T1000 (cell line): ENCODE data around the gene NEMF.
"Not testable (repeated sequence)": the region's sequence is repeated elsewhere in the genome, so short reads cannot be mapped to it uniquely, and the experiment has no call there.

ENCODE experiments used
- DNase-seq: peaks from one replicate; lab custom pipeline; 2025; ENCODE audit warnings: mixed read lengths; lab: John Stamatoyannopoulos, UW

Gene NEMF, protein sequence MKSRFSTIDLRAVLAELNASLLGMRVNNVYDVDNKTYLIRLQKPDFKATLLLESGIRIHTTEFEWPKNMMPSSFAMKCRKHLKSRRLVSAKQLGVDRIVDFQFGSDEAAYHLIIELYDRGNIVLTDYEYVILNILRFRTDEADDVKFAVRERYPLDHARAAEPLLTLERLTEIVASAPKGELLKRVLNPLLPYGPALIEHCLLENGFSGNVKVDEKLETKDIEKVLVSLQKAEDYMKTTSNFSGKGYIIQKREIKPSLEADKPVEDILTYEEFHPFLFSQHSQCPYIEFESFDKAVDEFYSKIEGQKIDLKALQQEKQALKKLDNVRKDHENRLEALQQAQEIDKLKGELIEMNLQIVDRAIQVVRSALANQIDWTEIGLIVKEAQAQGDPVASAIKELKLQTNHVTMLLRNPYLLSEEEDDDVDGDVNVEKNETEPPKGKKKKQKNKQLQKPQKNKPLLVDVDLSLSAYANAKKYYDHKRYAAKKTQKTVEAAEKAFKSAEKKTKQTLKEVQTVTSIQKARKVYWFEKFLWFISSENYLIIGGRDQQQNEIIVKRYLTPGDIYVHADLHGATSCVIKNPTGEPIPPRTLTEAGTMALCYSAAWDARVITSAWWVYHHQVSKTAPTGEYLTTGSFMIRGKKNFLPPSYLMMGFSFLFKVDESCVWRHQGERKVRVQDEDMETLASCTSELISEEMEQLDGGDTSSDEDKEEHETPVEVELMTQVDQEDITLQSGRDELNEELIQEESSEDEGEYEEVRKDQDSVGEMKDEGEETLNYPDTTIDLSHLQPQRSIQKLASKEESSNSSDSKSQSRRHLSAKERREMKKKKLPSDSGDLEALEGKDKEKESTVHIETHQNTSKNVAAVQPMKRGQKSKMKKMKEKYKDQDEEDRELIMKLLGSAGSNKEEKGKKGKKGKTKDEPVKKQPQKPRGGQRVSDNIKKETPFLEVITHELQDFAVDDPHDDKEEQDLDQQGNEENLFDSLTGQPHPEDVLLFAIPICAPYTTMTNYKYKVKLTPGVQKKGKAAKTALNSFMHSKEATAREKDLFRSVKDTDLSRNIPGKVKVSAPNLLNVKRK

DNA sequence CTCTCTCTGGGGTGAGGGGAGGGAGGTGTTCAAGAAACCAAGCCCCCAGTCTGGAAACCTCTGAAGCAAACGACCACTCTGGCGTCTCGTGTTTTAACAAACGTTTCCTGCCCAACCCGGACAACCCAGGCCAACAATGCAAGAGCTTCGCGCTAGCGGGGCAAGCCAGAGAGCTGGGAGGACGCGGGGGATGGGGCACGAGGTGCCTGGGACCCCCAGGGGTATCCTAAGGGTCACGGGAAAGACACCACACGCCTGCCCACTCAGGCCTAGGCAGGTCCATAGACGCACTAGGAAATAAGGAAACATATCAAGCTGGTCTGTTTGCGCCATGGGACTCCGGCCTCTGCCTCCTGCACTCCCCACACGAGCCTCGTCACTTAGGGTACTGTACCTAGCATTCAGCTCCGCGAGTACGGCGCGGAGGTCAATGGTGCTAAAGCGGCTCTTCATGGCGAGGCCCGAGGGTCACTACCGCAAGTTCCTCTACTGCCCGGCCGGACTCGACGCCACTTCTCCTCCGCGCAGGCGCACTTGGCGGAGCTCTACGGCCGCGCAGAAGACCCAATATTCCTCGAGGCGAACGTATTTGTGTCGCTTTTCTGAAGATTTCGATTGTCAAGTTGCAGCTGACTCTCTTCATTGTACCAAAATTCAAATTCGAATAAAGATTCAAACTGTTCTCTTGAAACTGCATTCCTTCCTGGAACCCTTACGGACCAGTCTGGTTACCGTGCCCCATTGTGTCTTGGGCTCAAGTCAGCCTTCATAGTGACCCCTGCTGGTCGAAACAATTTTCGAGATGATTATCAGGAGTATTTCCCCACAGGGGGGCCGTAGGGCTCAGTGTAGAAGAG lies at the start of gene NEMF:
Gene NEMF (minus strand): TSS at position 488 of the 857 bp plus-strand sequence. CDS start 35 bp downstream, at position 453.
- peak; percentile 87 for DNase-seq

DNA sequence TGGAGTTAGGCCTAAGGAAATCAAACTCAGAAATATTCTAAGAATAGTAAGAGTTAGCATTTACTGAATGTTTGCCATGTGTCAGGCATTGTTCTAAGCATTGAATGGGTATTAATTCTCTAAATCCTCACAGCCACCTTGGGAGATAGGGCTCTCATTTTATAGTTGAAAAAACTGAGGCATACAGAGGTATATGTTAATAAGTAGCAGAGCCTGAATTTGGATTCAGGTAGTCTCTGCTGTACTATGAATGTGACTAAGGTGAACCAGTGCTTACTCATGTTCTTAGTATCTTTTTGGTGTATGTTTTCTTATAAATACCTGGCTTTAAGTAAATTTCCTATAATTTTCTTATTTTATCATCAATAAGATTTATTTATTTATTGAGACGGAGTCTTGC lies 48.4 kb upstream of the NEMF start:
- DNase-seq: no peak

DNA sequence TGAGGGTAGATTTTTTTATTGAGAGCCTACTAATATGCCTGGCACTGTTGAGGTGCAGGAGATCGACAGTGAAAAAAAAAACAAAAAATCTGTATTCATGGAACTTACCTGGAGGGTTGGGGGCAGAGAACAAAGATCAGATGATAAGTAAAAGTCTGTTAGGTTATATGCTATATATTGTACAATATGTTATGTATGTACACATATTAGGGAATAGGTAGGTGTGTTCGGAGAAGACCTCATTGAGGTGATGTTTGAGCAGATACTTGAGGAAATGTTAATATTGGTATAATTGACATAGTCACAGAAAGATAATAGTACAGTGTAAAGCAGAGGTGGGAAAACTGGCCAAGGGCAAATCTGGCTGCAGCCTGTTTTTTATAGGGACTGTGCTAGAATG lies 45.9 kb upstream of the NEMF start:
- no peak for DNase-seq

DNA sequence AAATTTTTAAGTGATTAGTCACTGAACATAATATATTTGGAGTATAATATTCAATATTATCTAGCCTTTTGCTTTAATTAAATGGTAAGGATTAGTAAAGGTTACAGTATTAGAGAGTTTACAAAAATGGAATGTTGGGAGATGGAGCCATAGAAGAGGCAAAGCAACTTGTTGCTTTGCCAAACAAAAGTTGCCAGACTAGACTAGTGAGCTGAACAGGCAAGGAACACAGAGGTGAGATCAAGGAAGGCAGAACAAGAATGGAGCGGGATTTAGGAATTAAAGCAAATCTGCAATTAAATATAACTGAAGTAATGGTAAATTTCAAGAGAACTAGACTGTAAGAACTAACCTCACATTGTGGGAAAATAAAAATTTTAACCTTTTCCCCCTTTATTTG lies 45.4 kb upstream of the NEMF start:
- no peak for DNase-seq

DNA sequence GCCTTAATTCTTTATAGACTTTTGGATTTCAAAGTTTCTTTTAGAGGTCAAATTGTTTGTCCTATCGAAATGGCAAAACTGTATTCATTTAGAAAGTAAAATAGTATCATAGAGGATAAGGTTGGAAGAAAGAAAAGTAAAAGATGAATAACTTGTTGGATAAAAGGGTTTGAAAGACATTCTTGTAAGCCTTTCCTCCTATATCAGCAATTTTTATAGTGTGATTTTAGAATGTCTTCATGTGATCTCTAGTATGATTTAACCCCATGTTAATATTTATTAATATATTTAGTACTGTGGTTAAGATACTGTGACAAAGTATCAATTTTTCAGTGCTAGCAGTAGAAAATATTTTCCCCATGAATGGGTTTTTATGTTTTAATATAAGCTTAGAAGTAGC lies 44.8 kb upstream of the NEMF start:
- DNase-seq: no peak

DNA sequence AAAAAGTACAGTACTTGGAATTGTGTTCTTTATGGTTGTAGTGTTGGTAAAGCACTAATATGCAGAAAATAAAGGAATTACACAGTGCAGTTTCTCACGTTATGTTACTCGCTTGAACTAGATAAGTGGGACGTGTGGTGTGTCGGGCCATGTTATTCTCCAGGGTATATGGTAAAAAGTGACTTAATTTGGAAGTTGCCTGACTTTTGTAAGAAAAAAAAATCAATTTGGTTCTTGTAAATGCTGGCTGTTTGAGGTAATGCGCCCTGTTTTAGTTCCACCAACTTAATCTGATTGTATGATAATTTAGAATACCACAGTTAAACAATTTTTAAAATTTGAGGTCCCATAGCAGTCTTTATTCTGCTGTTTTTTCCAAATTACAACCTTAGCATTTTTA lies 44.4 kb upstream of the NEMF start:
- no peak for DNase-seq

DNA sequence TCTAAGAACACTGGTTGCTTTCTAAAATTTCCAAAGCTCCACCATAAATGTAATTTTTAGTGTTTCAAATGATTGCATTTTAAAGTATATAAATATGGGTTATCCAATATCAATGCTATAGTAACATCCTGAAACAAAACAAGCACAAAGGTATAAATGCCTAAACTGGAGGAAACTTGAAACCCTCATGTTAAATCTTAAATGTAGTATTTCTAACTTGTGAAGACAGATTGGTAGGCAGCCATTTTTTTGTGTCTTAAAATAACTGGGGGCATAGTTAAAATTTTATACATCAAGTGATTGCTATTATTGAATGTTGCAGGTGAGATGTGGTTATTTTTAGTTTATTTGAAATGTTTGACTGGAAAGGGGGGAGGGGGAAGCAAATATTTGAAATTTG lies 43.7 kb upstream of the NEMF start:
- DNase-seq: not testable (repeated sequence)

DNA sequence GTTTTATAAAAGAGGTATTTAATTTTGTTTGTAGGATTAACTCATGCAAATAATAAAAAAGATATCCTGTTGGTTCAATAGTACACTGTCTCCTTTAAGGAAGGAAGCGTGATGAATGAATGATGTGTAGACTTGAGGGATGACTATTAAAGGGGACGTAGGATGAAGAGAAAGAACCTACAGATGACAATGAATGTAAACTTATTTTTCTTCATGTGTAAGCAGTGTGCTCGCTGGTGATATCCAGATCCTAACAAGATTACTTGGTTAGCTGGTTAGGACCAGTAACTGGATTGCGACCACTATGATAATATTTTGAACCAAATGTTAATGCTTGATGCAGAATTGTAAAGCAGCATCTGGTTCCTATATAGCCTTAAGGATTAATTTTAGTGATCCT lies 42.9 kb upstream of the NEMF start:
- no peak for DNase-seq

DNA sequence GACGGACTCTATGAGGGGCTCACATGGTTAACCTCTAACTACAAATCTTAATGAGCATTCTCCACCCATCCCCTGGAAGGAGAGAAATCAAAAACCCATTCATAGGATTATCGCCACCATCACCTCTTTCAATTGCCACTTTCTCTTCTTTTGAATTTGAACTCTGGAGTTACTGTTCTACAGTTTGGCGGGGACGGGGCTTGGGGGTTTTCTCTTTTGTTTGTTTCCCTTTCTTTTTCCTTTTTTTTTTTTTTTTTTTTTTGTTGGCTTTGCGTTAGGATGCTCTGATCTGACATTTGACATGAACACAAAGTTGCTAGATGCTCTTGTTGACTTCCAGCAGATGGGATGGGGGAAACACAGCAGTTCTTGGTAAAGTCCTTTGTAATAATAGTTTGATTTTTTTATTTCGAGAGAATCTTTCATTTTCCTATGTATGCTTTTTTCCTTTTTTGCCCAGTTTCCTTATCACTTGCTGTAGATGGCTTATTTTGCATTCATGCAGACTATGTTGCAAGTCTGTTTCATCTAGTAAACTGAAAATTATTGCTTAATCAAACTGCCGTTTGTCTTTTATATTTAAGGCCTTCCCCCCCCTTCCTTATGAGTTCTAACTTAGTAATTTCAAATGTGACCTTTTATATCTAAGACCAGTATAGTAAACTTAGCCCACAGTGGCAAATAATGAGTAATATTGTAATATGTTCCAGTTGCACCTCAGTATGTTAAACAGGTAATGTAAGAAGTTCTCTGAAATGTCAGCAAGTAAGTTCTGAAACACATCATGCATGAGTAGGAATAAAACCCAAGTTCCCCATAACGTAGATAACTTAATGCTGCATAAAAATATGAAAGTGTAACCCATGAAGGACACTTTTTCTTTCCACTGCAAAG lies 41.9 kb upstream of the NEMF start:
- DNase-seq: not testable (repeated sequence)

DNA sequence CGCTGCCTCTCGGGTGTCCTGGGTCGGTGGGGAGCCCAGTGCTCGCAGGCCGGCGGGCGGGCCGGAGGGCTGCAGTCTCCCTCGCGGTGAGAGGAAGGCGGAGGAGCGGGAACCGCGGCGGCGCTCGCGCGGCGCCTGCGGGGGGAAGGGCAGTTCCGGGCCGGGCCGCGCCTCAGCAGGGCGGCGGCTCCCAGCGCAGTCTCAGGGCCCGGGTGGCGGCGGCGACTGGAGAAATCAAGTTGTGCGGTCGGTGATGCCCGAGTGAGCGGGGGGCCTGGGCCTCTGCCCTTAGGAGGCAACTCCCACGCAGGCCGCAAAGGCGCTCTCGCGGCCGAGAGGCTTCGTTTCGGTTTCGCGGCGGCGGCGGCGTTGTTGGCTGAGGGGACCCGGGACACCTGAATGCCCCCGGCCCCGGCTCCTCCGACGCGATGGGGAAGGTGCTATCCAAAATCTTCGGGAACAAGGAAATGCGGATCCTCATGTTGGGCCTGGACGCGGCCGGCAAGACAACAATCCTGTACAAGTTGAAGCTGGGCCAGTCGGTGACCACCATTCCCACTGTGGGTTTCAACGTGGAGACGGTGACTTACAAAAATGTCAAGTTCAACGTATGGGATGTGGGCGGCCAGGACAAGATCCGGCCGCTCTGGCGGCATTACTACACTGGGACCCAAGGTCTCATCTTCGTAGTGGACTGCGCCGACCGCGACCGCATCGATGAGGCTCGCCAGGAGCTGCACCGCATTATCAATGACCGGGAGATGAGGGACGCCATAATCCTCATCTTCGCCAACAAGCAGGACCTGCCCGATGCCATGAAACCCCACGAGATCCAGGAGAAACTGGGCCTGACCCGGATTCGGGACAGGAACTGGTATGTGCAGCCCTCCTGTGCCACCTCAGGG lies 41.0 kb upstream of the NEMF start:
- DNase-seq: no peak

DNA sequence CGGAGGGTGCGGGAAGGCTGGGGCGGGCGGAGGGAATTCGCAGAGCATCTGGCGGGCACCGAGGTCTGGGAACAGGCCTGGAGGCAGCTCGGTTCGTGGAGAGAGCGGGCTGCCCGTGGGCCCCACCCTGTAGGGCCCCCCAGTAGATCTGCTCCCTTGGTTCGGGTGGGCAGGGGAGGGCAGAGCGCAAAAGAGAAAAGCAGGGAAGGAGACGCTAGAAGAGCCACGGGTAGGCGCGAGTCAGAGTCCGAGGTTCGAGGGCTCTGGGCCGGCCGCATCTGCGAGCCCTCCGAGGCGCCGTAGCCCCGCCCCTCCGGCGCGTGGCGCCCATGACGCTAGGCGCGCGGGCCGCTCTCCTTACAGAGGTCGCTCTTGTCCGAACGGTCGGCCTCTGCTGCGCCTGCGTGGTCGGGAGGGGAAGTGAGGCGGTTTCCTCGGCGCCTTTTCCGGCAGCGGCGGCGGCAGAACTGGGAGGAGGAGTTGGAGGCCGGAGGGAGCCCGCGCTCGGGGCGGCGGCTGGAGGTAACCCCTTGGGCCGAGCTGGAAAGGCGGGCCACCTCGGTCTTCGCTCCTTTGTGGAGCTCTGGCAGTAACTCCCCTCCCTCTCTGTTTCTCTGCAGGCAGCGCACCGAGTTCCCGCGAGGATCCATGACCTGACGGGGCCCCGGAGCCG lies 40.2 kb upstream of the NEMF start, which contains the start of gene ARF6:
Gene ARF6 (plus strand): TSS at position 447 of the 673 bp plus-strand sequence. CDS start 655 bp downstream, outside the sequence.
- peak; percentile 95 for DNase-seq

DNA sequence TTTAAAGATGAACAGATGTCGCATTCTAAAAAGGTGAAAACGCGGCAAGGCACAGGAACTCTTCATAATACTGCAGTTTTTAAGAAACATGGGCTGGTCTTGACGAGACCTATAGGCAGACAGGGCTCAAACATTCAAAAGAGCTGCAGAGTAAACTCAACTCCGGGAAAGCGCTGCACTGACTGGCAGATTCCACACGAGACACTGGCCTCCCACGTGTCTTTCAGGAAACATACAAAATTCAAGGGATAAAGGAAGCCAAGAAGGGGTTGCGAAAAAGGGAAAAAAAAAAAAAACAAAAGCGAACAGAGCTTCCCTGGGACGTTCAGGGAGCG lies 39.7 kb upstream of the NEMF start:
- peak; percentile 44 for DNase-seq

DNA sequence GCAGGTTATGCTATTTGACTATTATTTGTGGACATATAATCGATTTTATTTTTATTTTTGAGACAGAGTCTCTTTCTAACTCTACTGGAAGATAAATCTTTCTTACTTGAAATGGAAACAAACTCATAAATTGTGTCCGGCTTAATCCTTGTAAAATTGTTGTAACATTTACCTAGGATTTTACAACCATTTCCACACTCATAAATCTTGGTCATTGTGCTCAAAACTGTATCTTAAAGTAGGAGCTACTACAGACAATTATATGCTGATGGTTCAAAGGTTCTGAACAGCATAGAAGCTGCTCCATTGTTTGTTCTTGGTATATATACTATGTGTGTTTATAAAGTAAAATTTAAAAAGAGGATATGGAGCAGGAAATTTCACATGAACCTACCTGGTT lies 35.7 kb upstream of the NEMF start:
- DNase-seq: no peak

DNA sequence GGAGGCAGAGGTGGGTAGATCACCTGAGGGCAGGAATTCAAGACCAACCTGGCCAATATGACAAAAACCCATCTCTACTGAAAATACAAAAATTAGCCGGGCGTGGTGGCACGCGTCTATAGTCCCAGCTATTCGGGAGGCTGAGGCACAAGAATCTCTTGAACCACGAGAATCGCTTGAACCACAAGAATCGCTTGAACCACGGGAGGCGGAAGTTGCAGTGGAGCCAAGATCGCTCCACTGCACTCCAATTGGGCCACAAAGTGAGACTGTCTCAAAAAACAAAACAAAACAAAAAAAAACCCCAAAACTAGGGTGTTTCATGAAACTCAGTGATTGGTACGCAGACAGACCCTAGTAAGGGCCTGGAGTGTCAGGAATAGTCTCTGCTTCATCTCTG lies 33.9 kb upstream of the NEMF start:
- no peak for DNase-seq

DNA sequence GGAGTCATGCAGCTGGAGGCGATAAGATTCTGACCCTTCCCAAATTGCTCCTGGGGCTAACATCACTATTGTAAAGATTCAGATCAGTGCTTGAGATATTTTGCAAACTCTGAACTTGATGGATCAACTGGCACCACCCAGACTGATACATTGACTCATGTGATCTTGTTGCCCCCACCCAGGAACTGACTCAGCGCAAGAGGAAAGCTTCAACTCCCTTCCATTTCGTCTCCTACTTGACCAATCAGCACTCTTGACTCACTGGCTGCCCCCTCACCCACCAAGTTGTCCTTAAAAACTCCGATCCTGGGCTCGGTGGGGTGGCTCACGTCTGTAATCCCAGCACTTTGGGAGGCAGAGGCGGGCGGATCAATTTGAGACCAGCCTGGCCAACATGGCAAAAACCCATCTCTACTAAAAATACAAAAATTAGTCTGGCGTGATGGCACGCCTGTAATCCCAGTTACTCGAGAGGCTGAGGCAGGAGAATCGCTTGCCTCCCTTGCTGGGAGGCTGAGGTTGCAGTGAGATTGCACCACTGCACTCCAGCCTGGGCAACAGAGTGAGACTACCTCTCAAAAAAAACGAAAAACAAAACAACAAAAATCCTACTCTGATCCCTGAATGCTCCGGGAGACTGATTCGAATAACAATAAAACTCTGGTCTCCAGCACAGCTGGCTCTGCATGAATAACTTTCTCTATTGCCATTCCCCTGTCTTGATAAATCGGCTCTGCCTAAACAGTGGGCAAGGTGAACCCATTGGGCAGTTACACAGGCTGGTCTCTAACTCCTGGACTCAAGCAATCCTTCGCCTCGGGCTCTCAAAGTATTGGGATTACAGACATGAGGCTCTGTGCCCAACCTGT lies 30.5 kb upstream of the NEMF start:
- no peak for DNase-seq

DNA sequence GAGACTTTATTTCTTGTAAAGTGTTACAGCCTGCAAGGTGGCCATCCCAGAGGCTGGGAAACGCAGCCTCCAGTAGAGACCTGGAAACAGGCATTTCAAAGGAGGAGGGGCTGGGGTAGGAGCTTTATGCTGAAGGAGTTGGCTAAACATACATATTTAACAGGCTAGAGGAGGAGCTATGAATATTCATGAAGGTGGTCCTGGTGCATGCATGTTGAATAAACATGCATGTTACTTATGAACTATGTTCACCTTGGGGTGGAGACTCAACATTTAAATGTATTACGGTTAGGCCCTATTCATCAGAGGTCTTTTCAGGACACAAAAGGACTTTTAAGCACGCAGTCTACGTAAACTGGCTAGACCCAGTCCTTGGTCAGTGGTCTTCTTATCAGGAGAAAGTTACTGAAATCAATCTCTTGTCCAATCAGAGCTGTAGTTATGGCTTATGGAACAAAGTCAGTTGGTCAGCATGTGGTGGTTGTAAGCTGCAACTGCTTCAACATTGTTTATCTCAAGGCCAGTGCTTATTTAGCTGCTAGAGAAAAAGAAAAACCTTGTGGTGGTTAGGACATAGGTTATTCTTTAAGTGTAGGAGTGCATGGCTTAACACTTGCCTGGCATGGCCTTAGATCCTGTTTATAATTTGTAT lies 28.9 kb upstream of the NEMF start:
- DNase-seq: no peak

DNA sequence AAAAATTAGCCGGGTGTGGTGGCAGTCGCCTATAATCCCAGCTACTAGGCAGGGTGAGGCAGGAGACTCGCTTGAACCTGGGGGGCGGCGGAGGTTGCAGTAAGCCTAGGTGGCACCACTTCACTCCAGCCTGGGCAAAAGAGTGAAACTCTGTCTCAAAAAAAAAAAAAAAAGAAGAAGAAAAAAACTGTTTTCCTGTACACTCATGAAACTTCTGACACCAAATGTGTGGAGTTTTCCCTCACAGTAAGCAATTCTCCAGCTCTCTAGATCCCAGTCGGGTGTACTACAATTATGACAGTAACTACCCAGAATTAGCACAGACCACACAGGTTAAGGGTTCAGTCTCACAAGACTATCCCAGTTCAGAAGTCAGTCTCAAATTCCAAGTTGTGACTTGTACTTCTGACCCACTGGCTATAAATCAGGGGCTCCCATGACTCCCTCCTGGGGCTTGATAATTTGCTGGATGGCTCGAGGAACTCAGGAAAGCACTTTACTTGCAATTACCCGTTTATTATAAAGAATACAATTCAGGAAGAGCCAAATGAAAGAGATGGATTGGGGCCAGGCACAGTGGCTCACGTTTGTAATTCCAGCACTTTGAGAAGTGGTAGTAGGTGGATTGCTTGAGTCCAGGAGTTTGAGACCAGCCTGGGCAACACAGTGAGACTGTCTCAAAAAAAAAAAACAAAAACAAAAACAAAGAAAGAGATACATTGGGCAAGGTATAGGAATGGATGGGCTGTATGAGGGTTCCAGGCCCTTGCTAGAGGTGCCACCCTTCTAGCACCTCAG lies 27.9 kb upstream of the NEMF start:
- DNase-seq: no peak
